ENCODE results near the gene MPEG1.

Gene MPEG1

GRCh38 chr11:59187035-59187434 is 25.7 kb downstream of the MPEG1 start:
- no peak for TF ChIP-seq CTCF (IDR thresholded peaks at IDR 0.05)

- TF ChIP-seq CTCF (IDR thresholded peaks at IDR 0.05), result peak; percentile 74
These were observed 26.6 kb downstream of the MPEG1 start for GRCh38 chr11:59186130-59186594.

- TF ChIP-seq CTCF (IDR thresholded peaks at IDR 0.05), result no peak
These were observed 27.3 kb downstream of the MPEG1 start for GRCh38 chr11:59185386-59185945.

GRCh38 chr11:59184691-59185339 is 27.9 kb downstream of the MPEG1 start:
- TF ChIP-seq CTCF (IDR thresholded peaks at IDR 0.05), result no peak

- TF ChIP-seq CTCF (IDR thresholded peaks at IDR 0.05), result no peak
These were observed 29.0 kb downstream of the MPEG1 start for GRCh38 chr11:59183771-59184170.

- TF ChIP-seq CTCF (IDR thresholded peaks at IDR 0.05), result peak; percentile 25; the same call in 1 of the 2 replicates
These were observed 30.1 kb downstream of the MPEG1 start for GRCh38 chr11:59182457-59183151.

GRCh38 chr11:59181746-59182456 is 30.8 kb downstream of the MPEG1 start:
- TF ChIP-seq CTCF (IDR thresholded peaks at IDR 0.05), result no peak

Measured in LNCAP (cell line).